Mucosa of rectum (tissue), 2 donors: ENCODE results near the gene C16orf87.

Source experiments
- H3K27ac ChIP-seq, 2 donors: one replicate each; pipeline ENCODE4 v1.7.0; 2013; ENCODE audit warnings: inconsistent platforms in 2 of 2, low read depth in 2 of 2, low read length in 2 of 2
- H3K27me3 ChIP-seq, 2 donors: one replicate each; pipeline ENCODE4 v1.7.0; 2013; ENCODE audit warnings: low read length in 2 of 2; ENCODE audit not compliant: control insufficient read depth in 2 of 2, insufficient read depth in 2 of 2
- H3K36me3 ChIP-seq, 2 donors: one replicate each; pipeline ENCODE4 v1.7.0; 2013; ENCODE audit warnings: low read length in 2 of 2; ENCODE audit not compliant: control insufficient read depth in 2 of 2, insufficient read depth in 2 of 2
- H3K4me1 ChIP-seq, 2 donors: one replicate each; pipeline ENCODE4 v1.7.0; 2013; ENCODE audit warnings: low read length in 2 of 2, mild to moderate bottlenecking in 1 of 2; ENCODE audit not compliant: control insufficient read depth in 2 of 2, insufficient read depth in 2 of 2
- H3K4me3 ChIP-seq, 2 donors: one replicate each; pipeline ENCODE4 v1.7.0; 2013; ENCODE audit warnings: low read length in 2 of 2
- H3K9ac ChIP-seq, 2 donors: one replicate each; pipeline ENCODE4 v1.7.0; 2013; ENCODE audit warnings: low read length in 2 of 2, low read depth in 1 of 2, mild to moderate bottlenecking in 1 of 2
- H3K9me3 ChIP-seq, 2 donors: one replicate each; pipeline ENCODE4 v1.7.0; 2013; ENCODE audit warnings: low read length in 2 of 2; ENCODE audit not compliant: control insufficient read depth in 2 of 2
- donor health status: healthy.
- donor health status: Normal muscosa, but diverticular disease.

Gene C16orf87

GRCh38 chr16:46746821-46747776 is 83.9 kb downstream of the C16orf87 start:
- Histone ChIP-seq H3K27me3 (no peaks in the 10 kb centered on the region), H3K9me3 (no peaks in the 10 kb centered on the region), H3K4me3 (no peak overlapping the region), H3K27ac (no peak overlapping the region), H3K36me3 (no peaks in the 10 kb centered on the region), H3K9ac (no peak overlapping the region), H3K4me1 (peaks cover 0 to 3% of the 10 kb centered on the region in 2 donors)
